Subcutaneous adipose tissue (tissue), 4 donors: ENCODE results near the gene ACER1. TPM values are rescaled to one million over a fixed set of nuclear protein-coding genes. Genes with fewer than 3 reads are reported as not detected.

Source experiments
- CTCF ChIP-seq: fragments of 450-650 bp; IDR thresholded peaks from one replicate; pipeline ENCODE4 v1.5.1; 2016; ENCODE audit warnings: low read depth, mild to moderate bottlenecking, control low read depth, antibody characterized with exemption, moderate library complexity
- total RNA-seq, 4 donors: library from RNA; depleted of rRNA; stranded (reverse); fragments of >200 nt; gene quantifications; one replicate each; pipeline ENCODE4 v1.1.0, GENCODE V29; 2016

The ACER1 gene
- total RNA-seq, 4 donors from 2014 or later = 0.44 TPM; not detected in 3

- TF ChIP-seq CTCF = no peak
These were observed 11.1 kb downstream of the ACER1 start for GRCh38 chr19:6322284-6322683.

GRCh38 chr19:6319376-6319775, 14.0 kb downstream of the ACER1 start:
- no peak for TF ChIP-seq CTCF

GRCh38 chr19:6318772-6319171, 14.6 kb downstream of the ACER1 start:
- TF ChIP-seq CTCF = no peak

GRCh38 chr19:6313398-6313969, 19.9 kb downstream of the ACER1 start:
- no peak for TF ChIP-seq CTCF

GRCh38 chr19:6312018-6312417, 21.4 kb downstream of the ACER1 start:
- no peak for TF ChIP-seq CTCF

DNA sequence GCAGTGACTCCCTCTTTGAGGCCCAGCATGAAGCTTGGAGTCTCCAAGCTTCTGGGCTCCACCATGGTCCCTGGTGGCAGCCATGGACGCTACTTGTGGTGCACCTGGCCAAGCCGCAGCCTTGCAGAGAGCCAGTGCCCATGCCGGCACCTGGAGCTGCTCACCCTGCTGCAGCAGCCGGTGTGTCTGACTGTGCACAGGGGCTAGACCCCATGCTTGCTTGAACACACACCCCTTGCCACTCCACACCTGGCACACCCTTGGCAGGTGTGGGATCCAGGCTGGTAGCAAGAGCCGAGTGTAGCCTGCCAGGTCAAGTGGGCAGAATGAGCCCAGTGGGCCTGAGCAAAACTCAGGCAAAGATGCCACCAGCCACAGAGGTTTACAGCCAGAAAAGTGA, 35.0 kb downstream of the ACER1 start:
- no peak for TF ChIP-seq CTCF

DNA sequence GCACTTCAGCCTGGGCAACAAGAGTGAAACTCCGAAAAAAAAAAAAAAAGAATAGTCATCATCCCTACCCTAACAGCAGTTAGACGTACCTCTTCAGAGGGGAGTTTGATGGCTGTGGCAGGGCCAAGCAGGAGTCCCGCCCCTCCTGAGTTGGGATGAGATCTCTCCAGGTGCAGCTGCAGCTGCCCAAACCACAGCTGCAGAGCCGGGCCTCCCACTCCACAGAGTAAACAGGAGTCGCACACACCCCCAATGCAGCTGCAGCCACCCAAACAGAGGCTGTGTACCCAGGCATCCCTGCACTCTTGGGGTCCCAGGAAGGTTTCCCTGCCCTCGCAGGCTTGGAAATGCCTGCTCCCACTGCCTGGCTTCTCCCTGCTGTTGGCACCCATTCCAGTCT, 36.2 kb downstream of the ACER1 start:
- no peak for TF ChIP-seq CTCF
